Hypothalamus (tissue), 51 donors: ENCODE results near the gene WIPF3.
"Not testable (repeated sequence)": the region's sequence is repeated elsewhere in the genome, so short reads cannot be mapped to it uniquely, and the experiment has no call there.

Source experiments
- DNase-seq, 51 donors: peaks; one replicate each; lab custom pipeline; 2025; lab: John Stamatoyannopoulos, UW

Gene WIPF3

GRCh38 chr7:29946428-29947186, 140.3 kb downstream of the WIPF3 start:
- DNase-seq = peak in 5 of 51 donors; percentile 10 to 25 (median 22)

GRCh38 chr7:29948587-29948986, 142.3 kb downstream of the WIPF3 start:
- no peak for DNase-seq

- no peak for DNase-seq
Observed at GRCh38 chr7:29950480-29950879, 144.2 kb downstream of the WIPF3 start.

GRCh38 chr7:29951206-29951605, 144.9 kb downstream of the WIPF3 start:
- no peak for DNase-seq

GRCh38 chr7:29953726-29954347, 147.5 kb downstream of the WIPF3 start:
- DNase-seq = no peak

GRCh38 chr7:29955075-29955792, 148.9 kb downstream of the WIPF3 start:
- no peak for DNase-seq

GRCh38 chr7:29955799-29956486, 149.6 kb downstream of the WIPF3 start:
- peak in 2 of 51 donors; percentile 4 to 15 for DNase-seq

- no peak for DNase-seq
Observed at GRCh38 chr7:29956487-29956836, 150.2 kb downstream of the WIPF3 start.

GRCh38 chr7:29957521-29958310, 151.4 kb downstream of the WIPF3 start:
- no peak for DNase-seq

- DNase-seq = no peak
Observed at GRCh38 chr7:29958667-29959358, 152.5 kb downstream of the WIPF3 start.

GRCh38 chr7:29961611-29962010, 155.3 kb downstream of the WIPF3 start:
- DNase-seq = not testable (repeated sequence)

GRCh38 chr7:29962035-29962434, 155.7 kb downstream of the WIPF3 start:
- DNase-seq = no peak

GRCh38 chr7:29965030-29965429, 158.7 kb downstream of the WIPF3 start:
- peak in 1 of 51 donors; percentile 43 for DNase-seq
